Measurements from ENCODE around the gene RBM47.
"Not testable (repeated sequence)": the region's sequence is repeated elsewhere in the genome, so short reads cannot be mapped to it uniquely, and the experiment has no call there.

RBM47 gene

GRCh38 chr4:40441430-40441829 lies 188.2 kb downstream of the RBM47 start:
- H3K36me3 ChIP-seq (ENCODE audit: control insufficient read depth, insufficient read depth, low read length) = peaks cover 17% of the 10 kb centered on the region
- no peak overlapping the region for H3K9ac ChIP-seq (ENCODE audit: low read length)
- H3K9me3 ChIP-seq (ENCODE audit: control insufficient read depth, insufficient read depth, low read depth, low read length) = no peaks in the 10 kb centered on the region
- H3K4me3 ChIP-seq (ENCODE audit: low read depth, low read length) = no peak overlapping the region
- no peak overlapping the region for H3K27ac ChIP-seq (ENCODE audit: low read depth, low read length)
- no peaks in the 10 kb centered on the region for H3K4me1 ChIP-seq (ENCODE audit: control insufficient read depth, insufficient read depth, low read length)
- H3K27me3 ChIP-seq (ENCODE audit: control insufficient read depth, insufficient read depth, low read length) = no peaks in the 10 kb centered on the region

GRCh38 chr4:40439519-40439918 lies 190.1 kb downstream of the RBM47 start:
- Histone ChIP-seq H3K27ac (ENCODE audit: low read depth, low read length) (no peak overlapping the region), H3K4me3 (ENCODE audit: low read depth, low read length) (no peak overlapping the region), H3K4me1 (ENCODE audit: control insufficient read depth, insufficient read depth, low read length) (peaks cover 5% of the 10 kb centered on the region; the same call in 1 of the 2 replicates), H3K9me3 (ENCODE audit: control insufficient read depth, insufficient read depth, low read depth, low read length) (no peaks in the 10 kb centered on the region), H3K27me3 (ENCODE audit: control insufficient read depth, insufficient read depth, low read length) (no peaks in the 10 kb centered on the region), H3K36me3 (ENCODE audit: control insufficient read depth, insufficient read depth, low read length) (peaks cover 17% of the 10 kb centered on the region), H3K9ac (ENCODE audit: low read length) (no peak overlapping the region)

GRCh38 chr4:40438384-40439026 lies 191.2 kb downstream of the RBM47 start:
- Histone ChIP-seq H3K9me3 (ENCODE audit: control insufficient read depth, insufficient read depth, low read depth, low read length) (no peaks in the 10 kb centered on the region), H3K4me3 (ENCODE audit: low read depth, low read length) (no peak overlapping the region), H3K36me3 (ENCODE audit: control insufficient read depth, insufficient read depth, low read length) (peaks cover 17% of the 10 kb centered on the region), H3K4me1 (ENCODE audit: control insufficient read depth, insufficient read depth, low read length) (peaks cover 5% of the 10 kb centered on the region; the same call in 1 of the 2 replicates), H3K27ac (ENCODE audit: low read depth, low read length) (no peak overlapping the region), H3K27me3 (ENCODE audit: control insufficient read depth, insufficient read depth, low read length) (no peaks in the 10 kb centered on the region), H3K9ac (ENCODE audit: low read length) (no peak overlapping the region)

DNA sequence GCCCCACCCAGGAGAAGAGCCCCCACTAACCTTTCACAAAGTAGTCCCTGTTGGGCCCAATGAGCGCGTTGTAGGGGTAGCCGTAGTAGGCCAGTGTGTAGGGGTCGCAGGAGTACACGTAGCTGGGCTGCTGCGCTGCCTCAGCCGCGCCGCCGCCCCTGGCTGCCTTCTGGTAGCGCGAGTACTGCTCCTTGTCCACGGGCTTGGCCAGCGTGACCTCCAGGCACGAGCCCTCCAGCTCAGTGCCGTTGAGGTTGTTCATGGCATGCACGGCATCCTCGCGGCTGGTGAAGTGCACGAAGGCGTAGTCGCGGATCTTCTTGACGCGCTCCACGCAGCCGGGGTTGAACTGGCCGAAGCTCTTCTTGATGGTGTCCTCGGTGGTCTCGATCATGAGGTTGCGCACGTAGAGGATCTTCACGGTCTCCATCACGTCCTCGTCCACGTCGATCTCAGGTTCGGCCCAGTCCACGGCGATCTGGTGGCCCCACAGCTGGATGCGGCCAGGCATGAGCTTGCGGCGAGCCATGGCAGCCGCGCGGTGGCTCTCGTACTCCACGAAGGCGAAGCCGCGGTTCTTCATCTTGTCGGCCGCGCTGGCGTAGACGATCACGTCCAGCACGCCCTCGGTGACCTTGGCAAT lies 191.8 kb downstream of the RBM47 start:
- Histone ChIP-seq H3K4me1 (ENCODE audit: control insufficient read depth, insufficient read depth, low read length) (peaks cover 5% of the 10 kb centered on the region; the same call in 1 of the 2 replicates), H3K36me3 (ENCODE audit: control insufficient read depth, insufficient read depth, low read length) (peaks cover 20% of the 10 kb centered on the region), H3K9me3 (ENCODE audit: control insufficient read depth, insufficient read depth, low read depth, low read length) (no peaks in the 10 kb centered on the region), H3K27me3 (ENCODE audit: control insufficient read depth, insufficient read depth, low read length) (no peaks in the 10 kb centered on the region), H3K4me3 (ENCODE audit: low read depth, low read length) (no peak overlapping the region), H3K27ac (ENCODE audit: low read depth, low read length) (no peak overlapping the region), H3K9ac (ENCODE audit: low read length) (no peak overlapping the region)

GRCh38 chr4:40435306-40435705 lies 194.4 kb downstream of the RBM47 start:
- H3K36me3 ChIP-seq (ENCODE audit: control insufficient read depth, insufficient read depth, low read length) = peaks cover 33% of the 10 kb centered on the region
- not testable (repeated sequence) for H3K9me3 ChIP-seq (ENCODE audit: control insufficient read depth, insufficient read depth, low read depth, low read length); H3K9ac ChIP-seq (ENCODE audit: low read length); H3K27me3 ChIP-seq (ENCODE audit: control insufficient read depth, insufficient read depth, low read length); H3K27ac ChIP-seq (ENCODE audit: low read depth, low read length); H3K4me1 ChIP-seq (ENCODE audit: control insufficient read depth, insufficient read depth, low read length); H3K4me3 ChIP-seq (ENCODE audit: low read depth, low read length)

- no peak overlapping the region for H3K4me3 ChIP-seq (ENCODE audit: low read depth, low read length)
- H3K4me1 ChIP-seq (ENCODE audit: control insufficient read depth, insufficient read depth, low read length) = peaks cover 5% of the 10 kb centered on the region; the same call in 1 of the 2 replicates
- no peaks in the 10 kb centered on the region for H3K9me3 ChIP-seq (ENCODE audit: control insufficient read depth, insufficient read depth, low read depth, low read length)
- H3K27ac ChIP-seq (ENCODE audit: low read depth, low read length) = no peak overlapping the region
- H3K27me3 ChIP-seq (ENCODE audit: control insufficient read depth, insufficient read depth, low read length) = no peaks in the 10 kb centered on the region
- peaks cover 33% of the 10 kb centered on the region for H3K36me3 ChIP-seq (ENCODE audit: control insufficient read depth, insufficient read depth, low read length)
- no peak overlapping the region for H3K9ac ChIP-seq (ENCODE audit: low read length)
Observed at GRCh38 chr4:40434126-40434687, 195.5 kb downstream of the RBM47 start.

GRCh38 chr4:40432504-40432903 lies 197.2 kb downstream of the RBM47 start:
- H3K27ac ChIP-seq (ENCODE audit: low read depth, low read length) = no peak overlapping the region

DNA sequence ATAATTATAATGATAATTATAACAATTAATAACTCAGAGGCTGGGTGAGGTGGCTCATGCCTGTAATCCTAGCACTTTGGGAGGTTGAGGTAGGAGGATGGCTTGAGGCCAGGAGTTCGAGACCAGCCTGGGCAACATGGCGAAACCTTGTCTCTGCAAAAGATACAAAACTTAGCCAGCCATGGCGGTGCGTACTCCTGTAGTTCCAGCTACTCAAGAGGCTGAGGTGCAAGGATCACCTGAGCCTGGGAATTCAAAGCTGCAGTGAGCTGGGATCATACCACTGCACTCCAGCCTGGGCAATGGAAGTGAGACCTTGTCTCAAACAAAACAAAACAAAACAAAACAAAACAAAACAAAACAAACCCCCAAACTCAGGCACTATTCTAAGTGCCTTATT lies 201.8 kb downstream of the RBM47 start:
- peaks cover 36% of the 10 kb centered on the region for H3K36me3 ChIP-seq (ENCODE audit: control insufficient read depth, insufficient read depth, low read length)
- not testable (repeated sequence) for H3K4me1 ChIP-seq (ENCODE audit: control insufficient read depth, insufficient read depth, low read length); H3K9ac ChIP-seq (ENCODE audit: low read length); H3K27me3 ChIP-seq (ENCODE audit: control insufficient read depth, insufficient read depth, low read length); H3K27ac ChIP-seq (ENCODE audit: low read depth, low read length); H3K4me3 ChIP-seq (ENCODE audit: low read depth, low read length); H3K9me3 ChIP-seq (ENCODE audit: control insufficient read depth, insufficient read depth, low read depth, low read length)

More at GRCh38 chr4:40432504-40432903, 197.2 kb downstream of the RBM47 start:
- Histone ChIP-seq H3K4me1 (ENCODE audit: control insufficient read depth, insufficient read depth, low read length) (peaks cover 5% of the 10 kb centered on the region; the same call in 1 of the 2 replicates), H3K9me3 (ENCODE audit: control insufficient read depth, insufficient read depth, low read depth, low read length) (no peaks in the 10 kb centered on the region), H3K9ac (ENCODE audit: low read length) (no peak overlapping the region), H3K4me3 (ENCODE audit: low read depth, low read length) (no peak overlapping the region), H3K27me3 (ENCODE audit: control insufficient read depth, insufficient read depth, low read length) (no peaks in the 10 kb centered on the region), H3K36me3 (ENCODE audit: control insufficient read depth, insufficient read depth, low read length) (peaks cover 31% of the 10 kb centered on the region)

DNA sequence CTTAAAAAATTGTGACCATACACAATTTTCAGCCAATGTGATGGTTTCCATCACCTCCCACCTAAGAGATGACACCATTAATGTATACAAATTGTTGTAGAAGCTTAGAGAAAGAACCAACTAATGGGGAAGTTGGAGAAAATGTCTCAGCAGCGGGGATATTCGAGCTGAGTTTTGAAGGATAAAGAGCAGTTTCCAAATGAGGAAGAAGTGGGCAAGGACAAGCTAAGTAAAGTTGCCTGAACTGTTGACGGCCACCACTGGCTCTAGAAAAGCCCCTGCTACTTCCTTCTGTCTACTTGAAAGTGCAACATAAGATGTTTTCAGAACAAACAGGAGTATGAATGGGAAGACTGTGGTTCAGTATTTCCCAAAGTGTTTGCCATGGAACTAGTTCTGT lies 202.5 kb downstream of the RBM47 start:
- H3K27me3 ChIP-seq (ENCODE audit: control insufficient read depth, insufficient read depth, low read length) = no peaks in the 10 kb centered on the region
- no peak overlapping the region for H3K4me3 ChIP-seq (ENCODE audit: low read depth, low read length)
- H3K4me1 ChIP-seq (ENCODE audit: control insufficient read depth, insufficient read depth, low read length) = no peaks in the 10 kb centered on the region
- H3K36me3 ChIP-seq (ENCODE audit: control insufficient read depth, insufficient read depth, low read length) = peaks cover 37% of the 10 kb centered on the region
- H3K9ac ChIP-seq (ENCODE audit: low read length) = no peak overlapping the region
- no peaks in the 10 kb centered on the region for H3K9me3 ChIP-seq (ENCODE audit: control insufficient read depth, insufficient read depth, low read depth, low read length)
- H3K27ac ChIP-seq (ENCODE audit: low read depth, low read length) = no peak overlapping the region

- H3K9me3 ChIP-seq (ENCODE audit: control insufficient read depth, insufficient read depth, low read depth, low read length) = no peaks in the 10 kb centered on the region
- no peak overlapping the region for H3K4me3 ChIP-seq (ENCODE audit: low read depth, low read length)
- no peak overlapping the region for H3K27ac ChIP-seq (ENCODE audit: low read depth, low read length)
- H3K36me3 ChIP-seq (ENCODE audit: control insufficient read depth, insufficient read depth, low read length) = peaks cover 35% of the 10 kb centered on the region
- H3K27me3 ChIP-seq (ENCODE audit: control insufficient read depth, insufficient read depth, low read length) = no peaks in the 10 kb centered on the region
- no peaks in the 10 kb centered on the region for H3K4me1 ChIP-seq (ENCODE audit: control insufficient read depth, insufficient read depth, low read length)
- no peak overlapping the region for H3K9ac ChIP-seq (ENCODE audit: low read length)
Observed at GRCh38 chr4:40425799-40426574, 203.7 kb downstream of the RBM47 start.

DNA sequence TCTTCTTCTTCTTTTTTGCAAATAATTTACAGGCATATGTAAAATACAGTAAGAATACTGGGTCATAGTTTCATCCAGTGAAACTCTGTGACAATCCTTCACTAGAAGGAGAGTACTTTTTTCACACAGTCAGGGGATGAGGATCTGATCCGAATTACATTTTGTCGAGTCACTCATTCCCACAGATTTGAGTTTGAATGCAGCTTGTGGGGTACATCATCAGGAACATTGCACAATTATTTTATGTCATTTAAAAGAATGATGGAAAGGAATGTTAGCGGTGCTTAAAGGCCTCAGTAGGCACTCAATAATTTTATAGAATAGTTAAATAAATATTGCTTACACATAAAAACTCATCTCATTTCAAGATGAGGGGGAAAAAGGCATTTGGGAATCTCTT lies 205.9 kb downstream of the RBM47 start:
- H3K9ac ChIP-seq (ENCODE audit: low read length) = no peak overlapping the region
- H3K27me3 ChIP-seq (ENCODE audit: control insufficient read depth, insufficient read depth, low read length) = no peaks in the 10 kb centered on the region
- no peak overlapping the region for H3K4me3 ChIP-seq (ENCODE audit: low read depth, low read length)
- H3K36me3 ChIP-seq (ENCODE audit: control insufficient read depth, insufficient read depth, low read length) = peaks cover 28% of the 10 kb centered on the region
- H3K9me3 ChIP-seq (ENCODE audit: control insufficient read depth, insufficient read depth, low read depth, low read length) = peaks cover 8% of the 10 kb centered on the region; the same call in 1 of the 2 replicates
- H3K27ac ChIP-seq (ENCODE audit: low read depth, low read length) = no peak overlapping the region
- no peaks in the 10 kb centered on the region for H3K4me1 ChIP-seq (ENCODE audit: control insufficient read depth, insufficient read depth, low read length)

Data from HUES6 (cell line).